ENCODE data around the gene S100A3. TPM values are rescaled to one million over a fixed set of nuclear protein-coding genes. Genes with fewer than 3 reads are reported as not detected.

Gene S100A3
- total RNA-seq, 1 donor from 2014 or later: 0.46 TPM

DNA sequence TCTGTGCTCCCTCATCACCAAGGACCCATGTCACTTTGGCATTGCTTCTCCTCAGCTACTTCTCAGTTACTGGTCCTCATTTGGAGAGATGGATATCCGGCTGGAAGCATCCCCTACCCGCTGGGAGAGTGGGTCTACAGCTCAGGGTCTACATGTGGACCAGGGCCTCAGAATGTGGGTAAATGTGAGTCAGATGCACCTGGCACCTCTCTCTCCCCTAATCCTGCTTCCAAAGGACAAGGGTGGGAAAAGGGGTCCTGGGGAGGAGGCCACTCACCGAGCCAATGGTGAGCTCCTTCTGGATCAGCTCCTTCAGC lies 14.2 kb downstream of the S100A3 start:
- no peaks in the 10 kb centered on the region for H3K9me3 Mint-ChIP-seq (ENCODE audit: low read depth)
- H3K4me3 Mint-ChIP-seq (ENCODE audit: low read depth): no peak overlapping the region
- H3K36me3 Mint-ChIP-seq (ENCODE audit: insufficient read depth): no peaks in the 10 kb centered on the region
- DNase-seq (ENCODE audit: low spot score, unreplicated experiment): no peak
- H3K27me3 Mint-ChIP-seq: no peaks in the 10 kb centered on the region
- peaks cover 28% of the 10 kb centered on the region for H3K4me1 Mint-ChIP-seq (ENCODE audit: low read depth)
- TF ChIP-seq, protein P1, sequence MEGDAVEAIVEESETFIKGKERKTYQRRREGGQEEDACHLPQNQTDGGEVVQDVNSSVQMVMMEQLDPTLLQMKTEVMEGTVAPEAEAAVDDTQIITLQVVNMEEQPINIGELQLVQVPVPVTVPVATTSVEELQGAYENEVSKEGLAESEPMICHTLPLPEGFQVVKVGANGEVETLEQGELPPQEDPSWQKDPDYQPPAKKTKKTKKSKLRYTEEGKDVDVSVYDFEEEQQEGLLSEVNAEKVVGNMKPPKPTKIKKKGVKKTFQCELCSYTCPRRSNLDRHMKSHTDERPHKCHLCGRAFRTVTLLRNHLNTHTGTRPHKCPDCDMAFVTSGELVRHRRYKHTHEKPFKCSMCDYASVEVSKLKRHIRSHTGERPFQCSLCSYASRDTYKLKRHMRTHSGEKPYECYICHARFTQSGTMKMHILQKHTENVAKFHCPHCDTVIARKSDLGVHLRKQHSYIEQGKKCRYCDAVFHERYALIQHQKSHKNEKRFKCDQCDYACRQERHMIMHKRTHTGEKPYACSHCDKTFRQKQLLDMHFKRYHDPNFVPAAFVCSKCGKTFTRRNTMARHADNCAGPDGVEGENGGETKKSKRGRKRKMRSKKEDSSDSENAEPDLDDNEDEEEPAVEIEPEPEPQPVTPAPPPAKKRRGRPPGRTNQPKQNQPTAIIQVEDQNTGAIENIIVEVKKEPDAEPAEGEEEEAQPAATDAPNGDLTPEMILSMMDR (IDR thresholded peaks at IDR 0.05; ENCODE audit: unreplicated experiment): no peak
- no peak overlapping the region for H3K27ac Mint-ChIP-seq

DNA sequence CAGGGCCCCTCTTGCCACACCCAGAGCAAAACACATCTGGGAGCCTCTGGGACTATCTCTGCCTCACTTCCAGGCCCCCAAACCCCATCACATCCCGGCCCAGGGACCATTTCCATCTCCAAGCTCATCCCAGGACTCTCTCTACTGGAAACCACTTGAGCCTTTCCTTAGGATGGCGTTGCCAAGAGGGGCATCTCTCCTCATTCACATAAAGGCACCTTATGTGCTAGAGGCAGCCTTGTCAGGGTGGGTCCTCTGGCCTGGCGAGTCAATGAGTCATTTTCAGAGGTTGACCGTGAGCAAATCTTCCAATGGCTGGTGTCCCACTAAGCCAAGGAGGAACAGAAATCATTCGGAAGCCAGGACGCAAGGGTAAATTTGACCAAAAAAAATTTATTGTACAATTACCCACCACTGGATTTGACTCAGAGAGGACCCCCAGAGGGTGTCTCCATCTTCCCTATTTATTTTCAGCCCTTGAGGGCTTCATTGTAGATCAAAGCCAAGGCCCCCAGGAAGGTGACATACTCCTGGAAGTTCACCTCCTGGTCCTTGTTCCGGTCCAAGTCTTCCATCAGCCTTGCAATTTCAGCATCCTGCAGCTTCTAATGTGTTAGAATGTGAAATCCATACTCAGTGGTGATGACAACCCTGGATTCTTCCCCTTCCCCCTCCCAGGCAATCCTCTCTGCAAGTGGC lies 14.7 kb downstream of the S100A3 start:
- no peak for DNase-seq (ENCODE audit: low spot score, unreplicated experiment)
- Mint-ChIP-seq H3K27me3 (no peaks in the 10 kb centered on the region), H3K36me3 (ENCODE audit: insufficient read depth) (no peaks in the 10 kb centered on the region), H3K9me3 (ENCODE audit: low read depth) (no peaks in the 10 kb centered on the region), H3K4me3 (ENCODE audit: low read depth) (no peak overlapping the region), H3K4me1 (ENCODE audit: low read depth) (peaks cover 27% of the 10 kb centered on the region), H3K27ac (no peak overlapping the region)
- TF ChIP-seq, protein P1 (IDR thresholded peaks at IDR 0.05; ENCODE audit: unreplicated experiment): no peak

DNA sequence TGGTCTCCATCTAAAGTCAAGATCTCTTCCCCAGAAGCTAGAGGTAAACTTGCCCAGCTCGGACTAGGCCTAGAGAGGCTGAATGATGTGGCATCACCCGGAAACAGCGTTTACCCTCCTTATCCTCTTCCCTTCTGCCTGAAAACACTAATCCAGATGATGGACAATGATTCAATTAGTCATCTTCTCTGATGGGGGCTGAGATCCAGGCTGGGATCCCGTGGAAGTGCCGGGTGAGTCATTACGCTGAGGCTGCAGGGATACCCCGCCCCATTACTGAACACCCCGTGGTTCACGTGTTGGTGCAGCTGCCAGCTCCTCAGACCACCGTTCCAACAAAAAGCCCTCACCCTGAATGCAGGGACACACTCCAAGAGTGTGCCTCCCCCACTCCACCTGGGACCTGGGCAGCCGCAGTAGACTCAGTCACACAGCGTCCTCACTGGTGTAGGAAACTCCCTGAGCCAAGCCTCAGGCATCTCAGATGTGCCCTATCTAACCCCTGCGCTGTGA lies 15.3 kb downstream of the S100A3 start:
- H3K27me3 Mint-ChIP-seq: no peaks in the 10 kb centered on the region
- no peak overlapping the region for H3K4me3 Mint-ChIP-seq (ENCODE audit: low read depth)
- no peaks in the 10 kb centered on the region for H3K36me3 Mint-ChIP-seq (ENCODE audit: insufficient read depth)
- H3K9me3 Mint-ChIP-seq (ENCODE audit: low read depth): no peaks in the 10 kb centered on the region
- TF ChIP-seq, protein P1 (IDR thresholded peaks at IDR 0.05; ENCODE audit: unreplicated experiment): no peak
- DNase-seq (ENCODE audit: low spot score, unreplicated experiment): no peak
- no peak overlapping the region for H3K27ac Mint-ChIP-seq
- peaks cover 27% of the 10 kb centered on the region for H3K4me1 Mint-ChIP-seq (ENCODE audit: low read depth)

GRCh38 chr1:153532769-153533599 lies 16.1 kb downstream of the S100A3 start:
- H3K27me3 Mint-ChIP-seq: no peaks in the 10 kb centered on the region
- DNase-seq (ENCODE audit: low spot score, unreplicated experiment): peak; percentile 74
- H3K27ac Mint-ChIP-seq: peak overlapping the region; percentile 90
- peak overlapping the region; percentile 60 for H3K4me3 Mint-ChIP-seq (ENCODE audit: low read depth)
- H3K9me3 Mint-ChIP-seq (ENCODE audit: low read depth): no peaks in the 10 kb centered on the region
- TF ChIP-seq, protein P1 (IDR thresholded peaks at IDR 0.05; ENCODE audit: unreplicated experiment): peak; percentile 88
- H3K36me3 Mint-ChIP-seq (ENCODE audit: insufficient read depth): no peaks in the 10 kb centered on the region
- peaks cover 21% of the 10 kb centered on the region for H3K4me1 Mint-ChIP-seq (ENCODE audit: low read depth)

DNA sequence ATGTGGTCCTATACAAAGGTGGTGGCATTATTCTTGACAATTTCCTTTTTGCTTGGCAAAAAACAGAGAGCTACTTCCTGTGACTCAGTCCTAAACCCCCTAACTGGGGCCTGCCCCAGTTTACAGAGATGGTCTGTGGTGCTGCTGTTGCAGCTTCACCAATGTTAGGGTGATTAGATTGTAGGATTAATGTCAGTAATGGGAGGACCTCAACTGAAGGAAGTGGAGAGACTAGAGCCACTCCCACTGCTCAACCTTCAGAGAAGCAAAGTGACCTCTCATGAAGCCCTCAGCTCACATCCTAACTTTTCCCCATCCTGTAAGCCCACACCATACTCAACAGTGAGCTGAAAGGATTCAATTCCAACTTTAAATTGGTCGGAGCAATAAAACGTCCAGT lies 16.9 kb downstream of the S100A3 start:
- H3K4me1 Mint-ChIP-seq (ENCODE audit: low read depth): peaks cover 21% of the 10 kb centered on the region
- peak overlapping the region; percentile 9 for H3K4me3 Mint-ChIP-seq (ENCODE audit: low read depth)
- H3K27me3 Mint-ChIP-seq: no peaks in the 10 kb centered on the region
- H3K27ac Mint-ChIP-seq: peak overlapping the region; percentile 90
- no peaks in the 10 kb centered on the region for H3K9me3 Mint-ChIP-seq (ENCODE audit: low read depth)
- no peaks in the 10 kb centered on the region for H3K36me3 Mint-ChIP-seq (ENCODE audit: insufficient read depth)
- no peak for DNase-seq (ENCODE audit: low spot score, unreplicated experiment)
- TF ChIP-seq, protein P1 (IDR thresholded peaks at IDR 0.05; ENCODE audit: unreplicated experiment): no peak

Measured in progenitor cell of endocrine pancreas (in vitro differentiated cells).